HL-60 (cell line): ENCODE results near the gene CUTA.

ENCODE experiments used
- GABPA ChIP-seq: IDR thresholded peaks from 2 replicates; pipeline ENCODE4 v1.6.1; 2012; ENCODE audit warnings: low read depth
- POLR2AphosphoS5 ChIP-seq: IDR thresholded peaks from 2 replicates; pipeline ENCODE4 v1.6.1; 2012; ENCODE audit warnings: low read depth
- TF ChIP-seq, protein P1 (sequence below): IDR thresholded peaks from one replicate; pipeline ENCODE4 v1.5.1; 2011; ENCODE audit warnings: low read length, control low read depth, inconsistent platforms; ENCODE audit not compliant: insufficient read depth

GRCh38 chr6:33414592-33415271 is 3.2 kb downstream of the CUTA start:
- TF ChIP-seq, protein P1, sequence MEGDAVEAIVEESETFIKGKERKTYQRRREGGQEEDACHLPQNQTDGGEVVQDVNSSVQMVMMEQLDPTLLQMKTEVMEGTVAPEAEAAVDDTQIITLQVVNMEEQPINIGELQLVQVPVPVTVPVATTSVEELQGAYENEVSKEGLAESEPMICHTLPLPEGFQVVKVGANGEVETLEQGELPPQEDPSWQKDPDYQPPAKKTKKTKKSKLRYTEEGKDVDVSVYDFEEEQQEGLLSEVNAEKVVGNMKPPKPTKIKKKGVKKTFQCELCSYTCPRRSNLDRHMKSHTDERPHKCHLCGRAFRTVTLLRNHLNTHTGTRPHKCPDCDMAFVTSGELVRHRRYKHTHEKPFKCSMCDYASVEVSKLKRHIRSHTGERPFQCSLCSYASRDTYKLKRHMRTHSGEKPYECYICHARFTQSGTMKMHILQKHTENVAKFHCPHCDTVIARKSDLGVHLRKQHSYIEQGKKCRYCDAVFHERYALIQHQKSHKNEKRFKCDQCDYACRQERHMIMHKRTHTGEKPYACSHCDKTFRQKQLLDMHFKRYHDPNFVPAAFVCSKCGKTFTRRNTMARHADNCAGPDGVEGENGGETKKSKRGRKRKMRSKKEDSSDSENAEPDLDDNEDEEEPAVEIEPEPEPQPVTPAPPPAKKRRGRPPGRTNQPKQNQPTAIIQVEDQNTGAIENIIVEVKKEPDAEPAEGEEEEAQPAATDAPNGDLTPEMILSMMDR, result peak; percentile 9
- TF ChIP-seq POLR2AphosphoS5 (no peak), GABPA (no peak)
